Measurements from ENCODE around the gene GGT5. TPM values are rescaled to one million over a fixed set of nuclear protein-coding genes. Genes with fewer than 3 reads are reported as not detected.

GGT5 gene
- total RNA-seq, 4 donors from 2014 or later, result 8.8 to 29.9 (median 22.8) TPM

DNA sequence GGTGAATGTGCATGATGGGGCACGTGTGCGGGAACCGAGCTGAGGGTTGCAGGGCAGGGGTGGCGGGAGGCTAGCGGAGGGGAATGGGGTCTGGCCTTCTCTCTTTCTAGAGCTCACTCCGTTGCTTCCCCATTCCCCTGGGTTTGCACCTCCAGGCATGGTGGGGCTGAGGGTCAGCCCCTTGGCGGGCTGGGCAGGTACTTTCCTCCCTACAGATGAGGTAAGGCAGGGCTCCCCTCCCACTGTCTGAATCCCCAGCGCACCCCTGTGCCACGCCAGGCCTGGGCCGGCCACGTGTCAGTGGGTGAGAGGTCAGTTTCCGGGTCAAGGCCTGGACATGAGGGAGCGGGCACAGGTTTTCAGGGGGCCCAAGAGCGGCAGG is 54.7 kb downstream of the GGT5 start:
- Histone ChIP-seq H3K4me1 (peaks cover 0 to 7% of the 10 kb centered on the region in 2 donors), H3K36me3 (no peaks in the 10 kb centered on the region), H3K9me3 (no peaks in the 10 kb centered on the region), H3K27ac (no peak overlapping the region), H3K4me3 (no peak overlapping the region), H3K27me3 (no peaks in the 10 kb centered on the region)
- in situ Hi-C loops (cut with MboI; ENCODE audit: low sequenced_read_pairs in 4 of 4) (loop anchor here in 2 of 4 donors (10.0 kb wide), 1 partner anchor 55 kb away; the partner anchor contains the start of gene GGT5 (in 2 of the 2)), intact Hi-C loops (cut with DNase I; ENCODE audit: low total_unique reads) (no loop called here)
- TF ChIP-seq, protein P1, sequence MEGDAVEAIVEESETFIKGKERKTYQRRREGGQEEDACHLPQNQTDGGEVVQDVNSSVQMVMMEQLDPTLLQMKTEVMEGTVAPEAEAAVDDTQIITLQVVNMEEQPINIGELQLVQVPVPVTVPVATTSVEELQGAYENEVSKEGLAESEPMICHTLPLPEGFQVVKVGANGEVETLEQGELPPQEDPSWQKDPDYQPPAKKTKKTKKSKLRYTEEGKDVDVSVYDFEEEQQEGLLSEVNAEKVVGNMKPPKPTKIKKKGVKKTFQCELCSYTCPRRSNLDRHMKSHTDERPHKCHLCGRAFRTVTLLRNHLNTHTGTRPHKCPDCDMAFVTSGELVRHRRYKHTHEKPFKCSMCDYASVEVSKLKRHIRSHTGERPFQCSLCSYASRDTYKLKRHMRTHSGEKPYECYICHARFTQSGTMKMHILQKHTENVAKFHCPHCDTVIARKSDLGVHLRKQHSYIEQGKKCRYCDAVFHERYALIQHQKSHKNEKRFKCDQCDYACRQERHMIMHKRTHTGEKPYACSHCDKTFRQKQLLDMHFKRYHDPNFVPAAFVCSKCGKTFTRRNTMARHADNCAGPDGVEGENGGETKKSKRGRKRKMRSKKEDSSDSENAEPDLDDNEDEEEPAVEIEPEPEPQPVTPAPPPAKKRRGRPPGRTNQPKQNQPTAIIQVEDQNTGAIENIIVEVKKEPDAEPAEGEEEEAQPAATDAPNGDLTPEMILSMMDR (IDR thresholded peaks at IDR 0.05 in 4 of 5, conservative IDR thresholded peaks at IDR 0.05 in 1 of 5), result no peak
- no peak for TF ChIP-seq POLR2A (IDR thresholded peaks at IDR 0.05)
- DNase-seq (peak in 1 of 2 donors; percentile 9), ATAC-seq (no peak)

GRCh38 chr22:24189249-24190158 is 55.4 kb downstream of the GGT5 start:
- in situ Hi-C loops (cut with MboI; ENCODE audit: low sequenced_read_pairs in 4 of 4) (loop anchor here in 2 of 4 donors (10.0 kb wide), 1 partner anchor 55 kb away; the partner anchor contains the start of gene GGT5 (in 2 of the 2)), intact Hi-C loops (cut with DNase I; ENCODE audit: low total_unique reads) (loop anchor here (1.0 kb wide), 1 partner anchor 58 kb away; no protein-coding TSS in a partner anchor)

GRCh38 chr22:24188705-24189248 is 56.1 kb downstream of the GGT5 start:
- TF ChIP-seq, protein P1 (IDR thresholded peaks at IDR 0.05 in 4 of 5, conservative IDR thresholded peaks at IDR 0.05 in 1 of 5), result no peak
- TF ChIP-seq POLR2A (IDR thresholded peaks at IDR 0.05), result no peak
- ATAC-seq, result no peak

More at GRCh38 chr22:24189249-24190158, 55.4 kb downstream of the GGT5 start:
- H3K36me3 ChIP-seq, result no peaks in the 10 kb centered on the region
- no peak overlapping the region for H3K4me3 ChIP-seq
- DNase-seq, result peak; percentile 42 to 56
- ATAC-seq, result peak; percentile 84 to 91
- no peak for TF ChIP-seq POLR2A (IDR thresholded peaks at IDR 0.05)
- TF ChIP-seq, protein P1 (IDR thresholded peaks at IDR 0.05 in 4 of 5, conservative IDR thresholded peaks at IDR 0.05 in 1 of 5), result peak; percentile 87 to 95 (median 89)
- no peak overlapping the region for H3K27ac ChIP-seq
- H3K9me3 ChIP-seq, result no peaks in the 10 kb centered on the region
- no peaks in the 10 kb centered on the region for H3K27me3 ChIP-seq
- H3K4me1 ChIP-seq, result peaks cover 0 to 7% of the 10 kb centered on the region in 2 donors

DNA sequence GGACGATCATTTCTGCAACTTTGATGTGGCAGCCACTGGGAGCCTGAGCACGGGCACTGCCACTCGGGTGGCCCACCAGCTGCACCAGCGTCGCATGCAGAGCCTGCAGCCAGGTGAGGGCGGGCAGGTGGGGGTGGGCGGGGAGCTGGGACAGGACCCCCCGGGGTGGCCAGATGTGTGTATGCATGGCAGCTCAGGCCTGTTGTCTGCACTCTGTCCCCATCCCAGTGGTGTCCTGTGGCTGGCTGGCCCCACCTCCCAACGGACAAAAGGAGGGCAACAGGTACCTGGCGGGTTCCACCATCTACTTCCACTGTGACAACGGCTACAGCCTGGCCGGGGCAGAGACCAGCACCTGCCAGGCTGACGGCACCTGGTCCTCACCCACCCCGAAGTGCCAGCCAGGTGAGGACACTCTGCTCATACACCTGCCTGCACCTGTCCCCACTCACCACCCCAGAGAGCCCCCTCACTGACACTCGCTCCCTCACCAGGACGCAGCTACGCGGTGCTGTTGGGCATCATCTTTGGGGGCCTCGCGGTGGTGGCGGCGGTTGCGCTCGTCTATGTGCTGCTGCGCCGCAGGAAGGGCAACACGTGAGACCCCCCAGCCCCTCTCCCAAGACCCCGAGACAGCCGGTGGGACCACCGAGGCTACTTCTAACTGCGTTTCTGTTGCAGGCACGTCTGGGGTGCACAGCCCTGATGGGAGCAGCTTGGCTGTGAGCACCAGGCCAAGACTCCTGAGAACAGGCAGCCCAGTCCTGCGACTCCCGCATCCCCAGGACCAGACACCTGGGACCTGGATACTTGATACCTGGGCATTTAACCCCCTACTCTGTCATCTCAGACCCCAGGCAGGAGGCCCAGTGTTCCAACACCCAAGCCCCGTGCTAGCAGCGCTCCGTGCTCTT is 56.9 kb downstream of the GGT5 start:
- no peak for ATAC-seq
- intact Hi-C loops (cut with DNase I; ENCODE audit: low total_unique reads), result no loop called here

More at GRCh38 chr22:24188705-24189248, 56.1 kb downstream of the GGT5 start:
- DNase-seq, result peak in 1 of 2 donors; percentile 9
- intact Hi-C loops (cut with DNase I; ENCODE audit: low total_unique reads) (loop anchor here (1.0 kb wide), 1 partner anchor 59 kb away; no protein-coding TSS in a partner anchor), in situ Hi-C loops (cut with MboI; ENCODE audit: low sequenced_read_pairs in 4 of 4) (no loop called here)
- Histone ChIP-seq H3K4me3 (no peak overlapping the region), H3K9me3 (no peaks in the 10 kb centered on the region), H3K27me3 (no peaks in the 10 kb centered on the region), H3K36me3 (no peaks in the 10 kb centered on the region), H3K4me1 (peaks cover 0 to 7% of the 10 kb centered on the region in 2 donors), H3K27ac (no peak overlapping the region)

More for the DNA sequence above, 56.9 kb downstream of the GGT5 start:
- Histone ChIP-seq H3K4me1 (peaks cover 0 to 7% of the 10 kb centered on the region in 2 donors), H3K9me3 (no peaks in the 10 kb centered on the region), H3K27ac (no peak overlapping the region), H3K36me3 (no peaks in the 10 kb centered on the region), H3K27me3 (no peaks in the 10 kb centered on the region), H3K4me3 (no peak overlapping the region)
- TF ChIP-seq POLR2A (IDR thresholded peaks at IDR 0.05), result no peak
- TF ChIP-seq, protein P1 (IDR thresholded peaks at IDR 0.05 in 4 of 5, conservative IDR thresholded peaks at IDR 0.05 in 1 of 5), result no peak
- DNase-seq, result no peak
- in situ Hi-C loops (cut with MboI; ENCODE audit: low sequenced_read_pairs in 4 of 4), result no loop called here
